ENCODE results near the gene COL10A1.

COL10A1 gene

DNA sequence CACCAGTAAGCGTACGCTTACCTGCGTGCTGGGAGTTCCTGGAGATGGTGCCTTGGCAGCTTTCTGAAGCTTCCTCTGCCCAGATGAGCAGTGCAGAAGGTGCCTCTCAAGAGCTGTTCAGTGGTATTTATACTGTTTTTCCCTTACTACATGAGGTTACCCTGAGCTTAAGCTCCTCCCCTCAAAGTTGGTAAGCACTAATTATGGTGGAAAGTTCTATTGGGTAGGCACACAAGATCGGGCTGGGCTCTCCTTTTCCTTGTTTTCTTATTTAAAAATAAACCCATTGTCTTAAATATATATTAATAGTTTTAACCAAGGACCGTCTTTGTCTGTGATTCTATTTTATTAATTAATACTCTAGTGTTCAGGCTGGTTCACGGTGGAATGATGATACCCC, at the start of gene COL10A1:
COL10A1 (minus strand) TSS at position 101 of the 400 bp plus-strand sequence. CDS start 640 bp downstream, outside the sequence.
- TF ChIP-seq GATA1 (IDR thresholded peaks at IDR 0.05; ENCODE audit: low read depth, low read length) = no peak
- no peak for TF ChIP-seq POLR2A (IDR thresholded peaks at IDR 0.05; ENCODE audit: low read length)
- no peak for DNase-seq

DNA sequence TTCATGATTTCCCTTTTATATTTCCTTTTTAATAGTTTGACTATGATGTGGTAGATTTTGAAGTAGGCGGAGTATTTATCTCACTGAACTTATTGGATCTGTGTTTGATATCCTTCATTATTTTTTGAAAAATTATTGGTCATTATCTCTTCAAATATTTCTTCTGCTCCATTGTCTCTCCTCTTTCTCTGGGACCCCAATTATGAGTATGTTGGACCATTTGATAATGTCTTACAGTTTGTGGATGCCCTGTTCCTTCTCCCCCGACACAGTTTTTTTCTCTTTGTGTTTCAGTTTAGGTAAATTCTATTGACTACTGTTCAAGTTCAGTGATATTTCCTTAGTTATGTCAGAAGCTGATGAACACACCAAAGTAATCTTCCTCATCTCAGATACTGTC, 49.4 kb upstream of the COL10A1 start:
- peak; percentile 21 to 32 for DNase-seq
- TF ChIP-seq GATA1 (IDR thresholded peaks at IDR 0.05; ENCODE audit: low read depth, low read length) (no peak), POLR2A (IDR thresholded peaks at IDR 0.05; ENCODE audit: low read length) (no peak)

DNA sequence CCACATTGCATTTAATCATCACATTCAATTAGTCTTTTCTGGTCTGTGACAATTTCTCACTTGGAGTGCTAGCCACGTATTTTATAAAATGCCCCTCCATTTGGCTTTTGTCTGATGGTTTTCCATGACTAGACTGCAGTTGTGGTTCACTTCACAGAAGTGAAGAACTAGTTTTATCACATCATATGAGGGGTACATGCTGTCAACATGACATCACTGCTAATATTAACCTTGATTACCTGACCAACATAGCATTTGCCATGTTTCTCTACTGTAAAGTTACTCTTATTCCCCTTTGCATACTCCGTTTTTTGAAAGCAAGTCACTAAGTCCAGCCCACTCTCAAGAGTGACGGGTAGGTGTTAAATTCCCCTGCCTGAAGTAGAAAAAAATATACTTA, 48.0 kb upstream of the COL10A1 start:
- DNase-seq = no peak
- TF ChIP-seq GATA1 (IDR thresholded peaks at IDR 0.05; ENCODE audit: low read depth, low read length) = no peak
- no peak for TF ChIP-seq POLR2A (IDR thresholded peaks at IDR 0.05; ENCODE audit: low read length)

DNA sequence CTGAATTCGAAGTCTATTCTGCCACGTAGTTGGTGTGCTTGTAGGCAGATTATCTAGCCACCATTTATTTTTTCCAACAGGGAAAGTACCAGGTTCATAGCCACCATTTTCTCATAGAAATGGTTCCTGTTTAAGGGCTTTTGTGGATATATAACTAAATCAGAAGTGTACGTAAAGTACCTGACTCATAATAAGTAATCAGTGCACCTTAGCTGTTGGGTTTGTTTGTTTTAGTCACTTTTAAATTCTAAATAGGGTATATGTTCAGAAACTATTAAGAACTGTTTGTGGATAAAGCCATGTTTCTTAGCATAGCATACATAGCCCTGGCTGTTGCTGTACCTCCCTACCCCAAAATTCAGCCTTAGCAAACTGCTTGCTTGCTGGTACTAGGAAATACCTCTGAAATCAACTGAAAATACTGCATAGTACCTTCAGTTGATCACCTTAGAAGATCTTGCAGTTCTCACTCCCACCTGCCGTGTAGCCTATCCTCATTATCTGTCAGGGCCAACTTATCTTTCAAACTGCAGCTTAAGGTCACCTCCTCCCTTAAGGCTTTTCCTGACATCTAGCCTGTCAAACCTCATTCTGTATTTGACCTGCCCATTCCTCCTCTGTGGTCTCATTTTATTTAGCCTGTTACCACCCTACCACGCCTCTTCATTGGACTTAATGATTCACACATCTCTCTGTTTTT, 44.6 kb upstream of the COL10A1 start:
- DNase-seq = peak; percentile 5 to 27
- TF ChIP-seq POLR2A (IDR thresholded peaks at IDR 0.05; ENCODE audit: low read length) (no peak), GATA1 (IDR thresholded peaks at IDR 0.05; ENCODE audit: low read depth, low read length) (no peak)

DNA sequence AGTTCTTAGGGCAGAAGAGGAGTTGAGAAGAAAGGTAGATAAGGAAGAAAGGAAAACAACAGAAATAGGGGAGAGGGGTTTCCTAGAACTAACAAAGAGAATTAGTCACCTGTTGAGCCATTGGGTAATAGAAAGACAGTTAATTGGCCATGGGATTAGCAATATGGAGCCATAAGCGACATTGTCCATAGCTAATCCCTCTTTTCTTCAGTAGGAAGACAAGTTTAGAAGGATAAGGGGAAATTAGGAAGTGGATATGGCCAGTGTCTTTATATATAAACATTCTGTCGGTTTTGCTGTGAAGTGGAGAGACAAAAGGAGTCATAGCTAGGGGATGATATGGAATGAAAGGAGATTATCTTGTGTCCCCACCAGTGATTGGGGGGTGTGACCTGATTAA, 43.9 kb upstream of the COL10A1 start:
- peak in 1 of 2 experiments; percentile 41 for DNase-seq
- no peak for TF ChIP-seq POLR2A (IDR thresholded peaks at IDR 0.05; ENCODE audit: low read length)

DNA sequence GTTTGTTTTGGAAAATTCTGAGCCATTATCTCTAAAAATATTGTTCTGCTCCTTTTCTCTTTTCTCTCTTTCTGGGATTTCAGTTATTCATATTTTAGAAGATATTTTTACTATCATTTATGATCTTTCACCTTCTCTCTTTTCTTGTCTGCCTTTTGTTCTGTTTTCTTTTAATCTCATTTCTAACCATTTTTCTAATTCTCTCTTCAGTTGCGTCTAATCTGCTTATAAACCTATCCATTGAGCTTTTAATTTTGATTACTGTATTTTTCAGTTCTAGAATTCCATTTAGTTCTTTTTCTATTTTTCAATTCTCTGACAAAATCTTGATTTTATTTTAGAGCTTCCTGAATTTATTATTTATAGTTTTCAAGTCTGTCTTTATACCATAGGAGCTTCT, 42.2 kb upstream of the COL10A1 start:
- no peak for DNase-seq
- TF ChIP-seq GATA1 (IDR thresholded peaks at IDR 0.05; ENCODE audit: low read depth, low read length) (no peak), POLR2A (IDR thresholded peaks at IDR 0.05; ENCODE audit: low read length) (no peak)

DNA sequence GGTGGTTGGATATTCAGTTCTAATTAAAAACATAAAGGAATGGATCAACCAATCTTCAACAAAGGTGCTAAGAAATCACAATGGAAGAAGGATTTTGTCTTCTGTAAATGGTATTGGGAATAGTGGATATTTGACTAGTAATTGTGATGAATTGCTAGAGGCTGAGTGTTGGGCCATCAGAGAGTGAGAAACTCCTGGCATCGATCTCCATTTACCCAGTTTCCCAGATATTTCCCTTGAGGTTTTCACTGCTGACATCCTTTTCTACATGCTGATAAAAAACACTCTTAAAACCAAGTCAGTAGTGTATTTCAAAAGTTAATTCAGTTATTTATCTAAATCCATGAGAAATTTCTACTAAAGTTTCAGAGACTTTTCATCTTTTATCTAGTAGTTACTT, 40.4 kb upstream of the COL10A1 start:
- no peak for TF ChIP-seq GATA1 (IDR thresholded peaks at IDR 0.05; ENCODE audit: low read depth, low read length)
- TF ChIP-seq POLR2A (IDR thresholded peaks at IDR 0.05; ENCODE audit: low read length) = no peak
- no peak for DNase-seq

DNA sequence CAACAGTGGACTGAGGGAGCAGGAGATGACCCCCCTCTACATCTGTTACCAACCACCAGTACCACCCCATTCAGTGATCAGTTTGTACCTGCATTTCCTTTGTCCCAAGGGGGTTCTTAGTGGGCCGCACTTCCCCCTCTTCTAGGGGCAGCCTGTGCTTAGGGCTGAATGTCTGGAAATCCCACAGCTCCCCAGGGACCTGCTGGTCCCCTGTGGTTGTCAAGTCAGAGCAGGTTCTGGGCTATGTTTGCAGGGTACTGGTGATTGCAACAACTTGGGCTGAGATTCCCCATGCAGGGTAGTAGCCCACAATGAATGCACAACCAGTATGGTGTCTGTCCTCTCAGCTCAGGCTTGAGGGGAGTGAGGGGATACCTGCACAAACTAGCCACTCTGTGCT, 39.7 kb upstream of the COL10A1 start:
- DNase-seq = no peak
- TF ChIP-seq POLR2A (IDR thresholded peaks at IDR 0.05; ENCODE audit: low read length) = no peak
- TF ChIP-seq GATA1 (IDR thresholded peaks at IDR 0.05; ENCODE audit: low read depth, low read length) = no peak

DNA sequence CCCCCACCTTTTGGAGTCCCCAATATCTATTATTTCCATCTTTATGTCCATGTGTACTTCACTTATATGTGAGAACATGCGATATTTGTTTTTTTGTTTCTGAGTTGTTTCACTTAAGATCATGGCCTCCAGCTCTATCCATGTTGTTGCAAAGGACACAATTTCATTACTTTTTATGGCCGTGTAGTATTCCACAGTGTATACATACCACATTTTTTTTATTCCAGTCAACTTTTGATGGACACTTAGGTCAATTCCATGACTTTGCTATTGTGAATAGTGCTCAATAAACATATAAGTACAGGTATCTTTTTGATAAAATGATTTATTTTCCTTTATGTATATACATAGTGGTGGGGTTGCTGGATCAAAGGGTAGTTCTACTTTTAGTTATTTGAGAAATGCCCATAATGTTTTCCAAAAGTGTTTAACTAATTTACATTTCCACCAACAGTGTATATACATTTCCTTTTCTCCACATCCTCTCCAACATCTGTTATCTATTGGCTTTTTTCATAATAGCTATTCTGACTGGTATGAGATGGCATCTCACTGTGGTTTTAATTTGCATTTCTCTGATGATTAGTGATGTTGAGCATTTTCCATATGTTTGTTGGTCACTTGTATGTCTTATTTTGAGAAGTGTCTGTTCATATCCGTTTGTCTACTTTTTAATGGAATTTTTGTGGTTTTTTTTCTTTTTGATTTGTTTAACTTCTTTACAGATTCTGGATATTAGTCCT, 34.0 kb upstream of the COL10A1 start:
- no peak for DNase-seq
- TF ChIP-seq GATA1 (IDR thresholded peaks at IDR 0.05; ENCODE audit: low read depth, low read length) (no peak), POLR2A (IDR thresholded peaks at IDR 0.05; ENCODE audit: low read length) (no peak)

DNA sequence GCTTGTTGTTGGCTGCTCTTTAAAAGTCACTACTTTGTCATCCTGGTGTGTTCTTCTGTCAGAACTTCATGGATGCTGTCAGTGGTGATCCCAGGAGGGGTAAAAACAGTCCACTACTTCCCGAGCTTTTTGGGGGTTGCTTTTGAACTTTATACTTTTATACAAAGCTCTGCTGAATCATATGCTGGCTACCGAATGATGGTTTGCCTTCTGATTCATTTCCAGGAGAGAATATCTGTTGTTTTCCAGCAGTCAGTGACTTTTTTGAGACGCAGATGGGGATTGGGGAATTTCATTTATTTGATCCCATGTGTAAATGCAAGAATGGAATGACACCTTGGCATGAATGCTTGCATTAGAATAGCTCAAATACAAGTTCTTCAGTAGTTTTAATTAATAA, 32.7 kb upstream of the COL10A1 start:
- TF ChIP-seq GATA1 (IDR thresholded peaks at IDR 0.05; ENCODE audit: low read depth, low read length) (no peak), POLR2A (IDR thresholded peaks at IDR 0.05; ENCODE audit: low read length) (no peak)
- DNase-seq = no peak

DNA sequence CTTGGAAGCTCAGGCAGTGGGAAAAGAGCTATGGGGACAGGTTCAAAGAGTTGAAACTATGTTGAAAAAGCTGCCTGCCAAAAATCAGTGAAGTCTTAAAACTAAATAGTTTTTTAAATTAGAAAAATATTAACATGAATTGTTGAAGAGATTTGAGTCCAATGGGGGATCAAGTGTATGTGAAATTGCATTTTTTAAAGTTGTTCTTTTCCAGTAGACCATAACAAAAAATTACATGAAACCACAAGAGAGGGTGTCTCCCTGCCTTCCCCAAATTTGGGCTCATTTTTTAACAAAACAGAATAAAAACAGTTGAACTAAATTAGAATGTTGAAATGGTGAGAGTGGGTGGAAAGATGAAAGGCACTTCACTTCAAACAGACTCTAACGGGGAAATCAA, 31.5 kb upstream of the COL10A1 start:
- DNase-seq = no peak
- TF ChIP-seq POLR2A (IDR thresholded peaks at IDR 0.05; ENCODE audit: low read length) (no peak), GATA1 (IDR thresholded peaks at IDR 0.05; ENCODE audit: low read depth, low read length) (no peak)

DNA sequence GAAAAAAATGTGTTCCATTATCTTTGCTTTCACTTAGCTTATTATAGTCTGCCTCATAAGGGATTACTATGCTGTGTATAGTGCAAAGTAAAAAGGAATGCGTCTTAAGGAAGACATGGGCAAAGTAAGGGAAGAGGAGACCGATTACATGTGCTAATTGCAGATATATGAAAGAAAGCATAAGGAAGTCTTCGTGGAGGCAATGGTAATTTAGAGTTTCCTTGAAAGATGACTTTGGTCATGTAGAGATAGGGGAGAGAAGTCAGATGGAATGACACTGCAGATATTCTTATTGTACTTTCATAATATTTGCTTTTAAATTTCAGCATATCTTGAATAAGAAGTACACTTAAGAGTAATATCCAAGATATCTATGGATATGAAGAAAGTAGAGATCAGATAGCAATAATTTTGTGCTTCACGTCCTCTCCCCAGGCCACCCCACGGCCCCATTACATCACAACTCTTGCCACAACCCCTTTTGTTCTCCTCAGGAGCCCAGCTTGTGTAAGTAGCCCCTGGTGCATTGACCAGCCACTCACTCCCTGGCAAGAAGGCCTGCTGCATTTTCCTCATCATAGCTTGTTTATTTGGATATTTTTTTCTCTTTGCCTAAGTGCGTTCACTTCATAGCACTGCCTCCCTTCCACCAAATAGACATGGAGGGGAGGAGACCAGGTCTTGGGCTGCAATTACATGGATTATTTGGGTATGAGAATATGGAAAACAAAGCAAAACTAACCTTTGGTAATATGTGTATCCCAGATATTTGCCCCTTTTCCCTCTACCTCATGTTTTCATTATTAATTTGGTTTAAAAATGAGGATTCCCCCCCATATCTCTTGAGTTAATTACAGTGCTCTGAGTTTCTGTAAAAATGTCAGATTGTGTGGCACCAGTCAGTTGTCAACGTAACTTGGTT, 30.7 kb upstream of the COL10A1 start:
- TF ChIP-seq GATA1 (IDR thresholded peaks at IDR 0.05; ENCODE audit: low read depth, low read length) (no peak), POLR2A (IDR thresholded peaks at IDR 0.05; ENCODE audit: low read length) (no peak)
- peak; percentile 32 to 39 for DNase-seq

DNA sequence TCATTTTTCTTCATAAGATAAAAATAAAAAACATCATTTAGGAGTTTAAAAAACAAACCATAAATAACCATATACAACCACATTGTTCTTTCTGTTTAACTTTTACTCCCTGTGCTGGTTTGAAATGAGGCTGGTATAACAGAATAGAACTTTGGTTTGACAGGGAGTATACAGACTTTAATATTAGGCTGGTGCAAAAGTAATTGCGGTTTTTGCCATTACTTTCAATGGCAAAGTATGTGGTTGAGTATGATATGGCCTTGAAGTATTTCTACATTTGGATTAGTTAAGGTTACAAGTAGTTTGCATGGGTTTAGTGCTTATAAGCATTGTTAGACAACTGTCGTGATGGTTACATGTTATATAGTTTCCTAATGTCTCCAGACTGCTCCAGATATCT, 29.0 kb upstream of the COL10A1 start:
- TF ChIP-seq POLR2A (IDR thresholded peaks at IDR 0.05; ENCODE audit: low read length) (no peak), GATA1 (IDR thresholded peaks at IDR 0.05; ENCODE audit: low read depth, low read length) (no peak)
- no peak for DNase-seq

DNA sequence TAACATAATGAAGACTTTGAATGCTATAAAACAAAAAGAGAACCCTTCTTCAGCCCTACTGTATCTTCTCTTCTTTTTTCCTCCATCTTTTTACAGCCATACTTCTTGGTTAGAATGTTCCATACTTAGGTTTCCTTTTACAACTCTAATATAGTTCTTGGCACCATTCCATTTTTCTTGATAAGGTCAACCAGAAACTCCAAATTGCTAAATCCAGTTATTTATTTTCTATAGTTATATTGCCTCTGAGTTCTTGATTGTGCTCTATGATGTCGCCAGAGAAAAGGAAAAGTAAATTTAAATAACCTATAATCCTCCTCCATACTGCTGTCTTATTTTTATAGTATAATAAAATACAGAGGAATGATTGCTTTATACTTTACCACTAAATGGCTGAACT, 26.7 kb upstream of the COL10A1 start:
- no peak for TF ChIP-seq POLR2A (IDR thresholded peaks at IDR 0.05; ENCODE audit: low read length)
- TF ChIP-seq GATA1 (IDR thresholded peaks at IDR 0.05; ENCODE audit: low read depth, low read length) = no peak
- DNase-seq = no peak
